Measurements from ENCODE around the gene AZU1. TPM values are rescaled to one million over a fixed set of nuclear protein-coding genes. Genes with fewer than 3 reads are reported as not detected.
"Not testable (repeated sequence)": the region's sequence is repeated elsewhere in the genome, so short reads cannot be mapped to it uniquely, and the experiment has no call there.

The AZU1 gene
- total RNA-seq, 4 donors from 2014 or later = not detected

- Histone ChIP-seq H3K4me1 (peaks cover 10 to 14% of the 10 kb centered on the region in 2 donors), H3K27me3 (no peaks in the 10 kb centered on the region), H3K36me3 (no peaks in the 10 kb centered on the region), H3K9me3 (no peaks in the 10 kb centered on the region), H3K27ac (no peak overlapping the region), H3K4me3 (replicated peaks in 1 of 3) (no peak overlapping the region)
- no peak for DNase-seq
- WGBS, 2 donors = 18 to 39% methylated on average over 8 to 22 of the region's 67 CpGs
- intact Hi-C loops (cut with DNase I) = no loop called here
- no peak for TF ChIP-seq POLR2A (IDR thresholded peaks at IDR 0.05)
- TF ChIP-seq, protein P1, sequence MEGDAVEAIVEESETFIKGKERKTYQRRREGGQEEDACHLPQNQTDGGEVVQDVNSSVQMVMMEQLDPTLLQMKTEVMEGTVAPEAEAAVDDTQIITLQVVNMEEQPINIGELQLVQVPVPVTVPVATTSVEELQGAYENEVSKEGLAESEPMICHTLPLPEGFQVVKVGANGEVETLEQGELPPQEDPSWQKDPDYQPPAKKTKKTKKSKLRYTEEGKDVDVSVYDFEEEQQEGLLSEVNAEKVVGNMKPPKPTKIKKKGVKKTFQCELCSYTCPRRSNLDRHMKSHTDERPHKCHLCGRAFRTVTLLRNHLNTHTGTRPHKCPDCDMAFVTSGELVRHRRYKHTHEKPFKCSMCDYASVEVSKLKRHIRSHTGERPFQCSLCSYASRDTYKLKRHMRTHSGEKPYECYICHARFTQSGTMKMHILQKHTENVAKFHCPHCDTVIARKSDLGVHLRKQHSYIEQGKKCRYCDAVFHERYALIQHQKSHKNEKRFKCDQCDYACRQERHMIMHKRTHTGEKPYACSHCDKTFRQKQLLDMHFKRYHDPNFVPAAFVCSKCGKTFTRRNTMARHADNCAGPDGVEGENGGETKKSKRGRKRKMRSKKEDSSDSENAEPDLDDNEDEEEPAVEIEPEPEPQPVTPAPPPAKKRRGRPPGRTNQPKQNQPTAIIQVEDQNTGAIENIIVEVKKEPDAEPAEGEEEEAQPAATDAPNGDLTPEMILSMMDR (IDR thresholded peaks at IDR 0.05) = no peak
Measured at GRCh38 chr19:853014-853585, 25.5 kb downstream of the AZU1 start.

DNA sequence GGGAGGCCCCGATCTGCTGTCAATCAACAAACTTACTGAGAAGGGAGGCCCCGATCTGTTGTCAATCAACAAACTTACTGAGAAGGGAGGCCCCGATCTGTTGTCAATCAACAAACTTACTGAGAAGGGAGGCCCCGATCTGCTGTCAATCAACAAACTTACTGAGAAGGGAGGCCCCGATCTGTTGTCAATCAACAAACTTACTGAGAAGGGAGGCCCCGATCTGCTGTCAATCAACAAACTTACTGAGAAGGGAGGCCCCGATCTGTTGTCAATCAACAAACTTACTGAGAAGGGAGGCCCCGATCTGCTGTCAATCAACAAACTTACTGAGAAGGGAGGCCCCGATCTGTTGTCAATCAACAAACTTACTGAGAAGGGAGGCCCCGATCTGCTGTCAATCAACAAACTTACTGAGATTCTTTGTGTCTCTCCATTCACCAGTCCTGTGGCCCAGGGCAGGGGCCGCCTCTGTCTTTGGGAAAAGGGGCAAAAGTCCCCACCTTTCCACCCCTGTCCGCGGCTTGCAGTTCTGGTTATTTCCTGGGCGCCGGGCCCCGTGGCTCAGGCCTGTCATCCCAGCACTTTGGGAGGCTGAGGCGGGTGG is 26.1 kb downstream of the AZU1 start:
- intact Hi-C loops (cut with DNase I); H3K27me3 ChIP-seq; H3K9me3 ChIP-seq; H3K4me3 ChIP-seq (replicated peaks in 1 of 3); H3K36me3 ChIP-seq; H3K27ac ChIP-seq; DNase-seq: not testable (repeated sequence)
- 79 to 96% methylated on average over 7 to 11 of the region's 17 CpGs for WGBS, 2 donors
- H3K4me1 ChIP-seq = peaks cover 10% of the 10 kb centered on the region in 2 donors

GRCh38 chr19:854549-854948 is 26.9 kb downstream of the AZU1 start:
- Histone ChIP-seq H3K27ac (no peak overlapping the region), H3K4me3 (replicated peaks in 1 of 3) (no peak overlapping the region), H3K9me3 (no peaks in the 10 kb centered on the region), H3K36me3 (no peaks in the 10 kb centered on the region), H3K27me3 (no peaks in the 10 kb centered on the region), H3K4me1 (peaks cover 10 to 14% of the 10 kb centered on the region in 2 donors)
- DNase-seq = no peak
- intact Hi-C loops (cut with DNase I) = no loop called here
- WGBS, 2 donors = 71 to 74% methylated on average over 6 of the region's 6 CpGs
- TF ChIP-seq POLR2A (IDR thresholded peaks at IDR 0.05) = no peak
- TF ChIP-seq, protein P1 (IDR thresholded peaks at IDR 0.05) = no peak

DNA sequence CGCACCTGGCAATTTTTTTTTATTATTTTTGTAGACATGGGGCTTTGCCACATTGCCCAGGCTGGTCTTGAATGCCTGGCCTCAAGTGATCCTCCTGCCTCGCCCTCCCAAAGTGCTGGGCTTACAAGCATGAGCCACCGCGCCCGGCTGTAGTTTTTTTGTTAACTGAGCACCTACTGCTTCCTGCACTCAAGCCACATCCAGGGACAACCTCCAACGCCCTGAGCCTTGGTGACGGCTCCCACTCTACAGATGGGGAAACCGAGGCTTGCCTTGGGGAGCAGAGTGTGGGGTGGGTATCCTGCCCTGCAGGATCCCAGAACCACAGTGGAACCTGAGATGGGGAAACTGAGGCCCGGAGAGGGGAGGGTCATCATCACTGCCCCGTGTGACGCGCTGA is 27.5 kb downstream of the AZU1 start:
- Histone ChIP-seq H3K4me3 (replicated peaks in 1 of 3) (no peak overlapping the region), H3K4me1 (peaks cover 8 to 13% of the 10 kb centered on the region in 2 donors), H3K36me3 (no peaks in the 10 kb centered on the region), H3K9me3 (no peaks in the 10 kb centered on the region), H3K27ac (no peak overlapping the region), H3K27me3 (no peaks in the 10 kb centered on the region)
- no peak for TF ChIP-seq POLR2A (IDR thresholded peaks at IDR 0.05)
- TF ChIP-seq, protein P1 (IDR thresholded peaks at IDR 0.05) = no peak
- intact Hi-C loops (cut with DNase I) = no loop called here
- 84 to 86% methylated on average over 7 to 12 of the region's 12 CpGs for WGBS, 2 donors
- no peak for DNase-seq

GRCh38 chr19:855566-856120 is 28.0 kb downstream of the AZU1 start:
- DNase-seq = no peak
- no peak for TF ChIP-seq POLR2A (IDR thresholded peaks at IDR 0.05)
- TF ChIP-seq, protein P1 (IDR thresholded peaks at IDR 0.05) = no peak
- H3K27me3 ChIP-seq = no peaks in the 10 kb centered on the region
- H3K4me3 ChIP-seq (replicated peaks in 1 of 3) = no peak overlapping the region
- WGBS, 2 donors = 74 to 82% methylated on average over 19 to 25 of the region's 40 CpGs
- intact Hi-C loops (cut with DNase I) = no loop called here
- no peaks in the 10 kb centered on the region for H3K9me3 ChIP-seq
- H3K4me1 ChIP-seq = peaks cover 3 to 8% of the 10 kb centered on the region in 2 donors
- H3K36me3 ChIP-seq = no peaks in the 10 kb centered on the region
- no peak overlapping the region for H3K27ac ChIP-seq

All from thyroid gland (tissue), 4 donors.